Type B pancreatic cell (in vitro differentiated cells): ENCODE data around the gene EFNA4. TPM values are rescaled to one million over a fixed set of nuclear protein-coding genes. Genes with fewer than 3 reads are reported as not detected.
"Not testable (repeated sequence)": the region's sequence is repeated elsewhere in the genome, so short reads cannot be mapped to it uniquely, and the experiment has no call there.

Experiments used
- DNase-seq: peaks from one replicate; pipeline ENCODE4 v3.0.0; 2021; ENCODE audit warnings: mixed read lengths; ENCODE audit not compliant: unreplicated experiment; ENCODE audit errors: extremely low spot score
- H3K27ac Mint-ChIP-seq: 2 replicates; pipeline ENCODE4 v1.8.0; 2021; ENCODE audit warnings: mild to moderate bottlenecking, mixed read lengths
- H3K27me3 Mint-ChIP-seq: 2 replicates; pipeline ENCODE4 v1.8.0; 2021; ENCODE audit warnings: mixed read lengths
- H3K36me3 Mint-ChIP-seq: 2 replicates; pipeline ENCODE4 v1.8.0; 2021; ENCODE audit warnings: mixed read lengths
- H3K4me1 Mint-ChIP-seq: one replicate; pipeline ENCODE4 v1.8.0; 2021; ENCODE audit warnings: mixed read lengths; ENCODE audit not compliant: unreplicated experiment
- H3K4me3 Mint-ChIP-seq: 2 replicates; pipeline ENCODE4 v1.8.0; 2021; ENCODE audit warnings: mild to moderate bottlenecking, mixed read lengths
- H3K9me3 Mint-ChIP-seq: 2 replicates; pipeline ENCODE4 v1.8.0; 2021; ENCODE audit warnings: mixed read lengths
- CTCF ChIP-seq: fragments of 200-600 bp; sonication (generic); conservative IDR thresholded peaks from 2 replicates; pipeline ENCODE4 v1.5.0; 2021; ENCODE audit warnings: antibody characterized with exemption, mild to moderate bottlenecking
- total RNA-seq: library from RNA; stranded (reverse); gene quantifications from 2 replicates; pipeline ENCODE4 v1.2.1, GENCODE V29; 2021; ENCODE audit warnings: low replicate concordance

The EFNA4 gene
- total RNA-seq, 1 donor from 2014 or later = 22.1 TPM

- no peak for TF ChIP-seq CTCF
- H3K27me3 Mint-ChIP-seq = peaks cover 27% of the 10 kb centered on the region
- H3K36me3 Mint-ChIP-seq = no peaks in the 10 kb centered on the region
- no peak overlapping the region for H3K27ac Mint-ChIP-seq
- no peaks in the 10 kb centered on the region for H3K9me3 Mint-ChIP-seq
- H3K4me1 Mint-ChIP-seq = peaks cover 2% of the 10 kb centered on the region
- DNase-seq = no peak
- H3K4me3 Mint-ChIP-seq = no peak overlapping the region
These were observed 52.7 kb downstream of the EFNA4 start for GRCh38 chr1:155116113-155116764.

GRCh38 chr1:155117610-155118009 lies 54.1 kb downstream of the EFNA4 start:
- no peak for DNase-seq
- peaks cover 34% of the 10 kb centered on the region for H3K27me3 Mint-ChIP-seq
- TF ChIP-seq CTCF = no peak

GRCh38 chr1:155118090-155118489 lies 54.5 kb downstream of the EFNA4 start:
- H3K36me3 Mint-ChIP-seq, H3K9me3 Mint-ChIP-seq, H3K4me3 Mint-ChIP-seq, H3K27ac Mint-ChIP-seq, H3K4me1 Mint-ChIP-seq, DNase-seq: not testable (repeated sequence)
- H3K27me3 Mint-ChIP-seq = peaks cover 35% of the 10 kb centered on the region

More at GRCh38 chr1:155117610-155118009, 54.1 kb downstream of the EFNA4 start:
- Mint-ChIP-seq H3K4me3 (no peak overlapping the region), H3K9me3 (no peaks in the 10 kb centered on the region), H3K27ac (no peak overlapping the region), H3K36me3 (no peaks in the 10 kb centered on the region), H3K4me1 (peaks cover 4% of the 10 kb centered on the region)

Other genes with a start within 250 kb of the EFNA4 start
- 0.45 and 3.8 TPM in 2 replicates for gene KCNN3, start 193.5 kb upstream of the EFNA4 start, total RNA-seq
- 30.3 and 46.2 TPM in 2 replicates for gene PMVK, start 127.0 kb upstream of the EFNA4 start, total RNA-seq
- gene PBXIP1, start 107.6 kb upstream of the EFNA4 start, total RNA-seq = 57.3 and 65.8 TPM in 2 replicates
- gene PYGO2, start 102.0 kb upstream of the EFNA4 start, total RNA-seq = 48.1 and 49.0 TPM in 2 replicates
- 65.3 and 87.8 TPM in 2 replicates for gene SHC1, start 93.0 kb upstream of the EFNA4 start, total RNA-seq
- 58.8 and 119 TPM in 2 replicates for gene CKS1B, start 89.1 kb upstream of the EFNA4 start, total RNA-seq
- 51.4 and 59.0 TPM in 2 replicates for gene FLAD1, start 80.4 kb upstream of the EFNA4 start, total RNA-seq
- 0.52 and 1.1 TPM in 2 replicates for gene LENEP, start 70.2 kb upstream of the EFNA4 start, total RNA-seq
- gene ZBTB7B, start 60.9 kb upstream of the EFNA4 start, total RNA-seq = 38.1 and 75.9 TPM in 2 replicates
- 1.6 and 2.4 TPM in 2 replicates for gene DCST2, start 30.0 kb upstream of the EFNA4 start, total RNA-seq
- gene DCST1, start 29.9 kb upstream of the EFNA4 start, total RNA-seq = not detected in 2 replicates
- 61.9 and 69.0 TPM in 2 replicates for gene ADAM15, start 12.4 kb upstream of the EFNA4 start, total RNA-seq
- 3.4 and 4.7 TPM in 2 replicates for gene EFNA3, start 15.1 kb downstream of the EFNA4 start, total RNA-seq
- 26.1 and 69.9 TPM in 2 replicates for gene EFNA1, start 64.1 kb downstream of the EFNA4 start, total RNA-seq
- 27.8 and 43.0 TPM in 2 replicates for gene SLC50A1, start 72.1 kb downstream of the EFNA4 start, total RNA-seq
- gene DPM3, start 76.8 kb downstream of the EFNA4 start, total RNA-seq = 73.9 and 75.3 TPM in 2 replicates
- gene KRTCAP2, start 109.6 kb downstream of the EFNA4 start, total RNA-seq = 173 and 179 TPM in 2 replicates
- gene TRIM46, start 110.1 kb downstream of the EFNA4 start, total RNA-seq = 2.0 and 8.1 TPM in 2 replicates
- 23.2 and 28.0 TPM in 2 replicates for gene THBS3, start 144.2 kb downstream of the EFNA4 start, total RNA-seq
- gene MTX1, start 145.0 kb downstream of the EFNA4 start, total RNA-seq = 34.0 and 44.2 TPM in 2 replicates
- gene ENTREP3, start 191.7 kb downstream of the EFNA4 start, total RNA-seq = 37.4 and 55.7 TPM in 2 replicates
- 52.0 and 58.7 TPM in 2 replicates for gene SCAMP3, start 198.6 kb downstream of the EFNA4 start, total RNA-seq
- gene CLK2, start 209.8 kb downstream of the EFNA4 start, total RNA-seq = 61.5 and 96.8 TPM in 2 replicates
- gene HCN3, start 213.7 kb downstream of the EFNA4 start, total RNA-seq = 9.5 and 10.6 TPM in 2 replicates
- 1.0 and 2.4 TPM in 2 replicates for gene PKLR, start 237.7 kb downstream of the EFNA4 start, total RNA-seq
- gene FDPS, start 245.1 kb downstream of the EFNA4 start, total RNA-seq = 183 and 187 TPM in 2 replicates